ENCODE data around the gene GJB5.

Gene GJB5

GRCh38 chr1:34745666-34746065, 9.2 kb upstream of the GJB5 start:
- no peak overlapping the region for H3K27ac ChIP-seq
- H3K4me3 ChIP-seq, result no peak overlapping the region
- peaks cover 0 to 6% (median 0%) of the 10 kb centered on the region in 4 donors for H3K4me1 ChIP-seq
- no peaks in the 10 kb centered on the region for H3K9me3 ChIP-seq
- TF ChIP-seq CTCF (IDR thresholded peaks at IDR 0.05), result no peak
- peak in 1 of 2 donors; percentile 35 for DNase-seq
- intact Hi-C loops (cut with DNase I; ENCODE audit: low total_unique reads), result no loop called here
- H3K27me3 ChIP-seq, result peaks cover 0 to 33% of the 10 kb centered on the region in 2 donors
- no peaks in the 10 kb centered on the region for H3K36me3 ChIP-seq

GRCh38 chr1:34746101-34746500, 8.7 kb upstream of the GJB5 start:
- no peak for TF ChIP-seq CTCF (IDR thresholded peaks at IDR 0.05)
- DNase-seq, result no peak
- intact Hi-C loops (cut with DNase I; ENCODE audit: low total_unique reads), result no loop called here
- H3K36me3 ChIP-seq, result no peaks in the 10 kb centered on the region
- H3K4me3 ChIP-seq, result no peak overlapping the region
- H3K27ac ChIP-seq, result no peak overlapping the region
- H3K4me1 ChIP-seq, result peaks cover 0 to 6% (median 0%) of the 10 kb centered on the region in 4 donors
- H3K27me3 ChIP-seq, result peaks cover 0 to 33% of the 10 kb centered on the region in 2 donors
- H3K9me3 ChIP-seq, result no peaks in the 10 kb centered on the region

GRCh38 chr1:34746785-34747637, 7.8 kb upstream of the GJB5 start:
- peaks cover 0 to 29% of the 10 kb centered on the region in 2 donors for H3K27me3 ChIP-seq
- no peak for DNase-seq
- no peaks in the 10 kb centered on the region for H3K9me3 ChIP-seq
- intact Hi-C loops (cut with DNase I; ENCODE audit: low total_unique reads), result no loop called here
- H3K4me1 ChIP-seq, result peaks cover 0 to 6% (median 0%) of the 10 kb centered on the region in 4 donors
- no peak overlapping the region for H3K27ac ChIP-seq
- H3K4me3 ChIP-seq, result no peak overlapping the region
- TF ChIP-seq CTCF (IDR thresholded peaks at IDR 0.05), result no peak
- no peaks in the 10 kb centered on the region for H3K36me3 ChIP-seq

GRCh38 chr1:34747638-34747941, 7.3 kb upstream of the GJB5 start:
- intact Hi-C loops (cut with DNase I; ENCODE audit: low total_unique reads), result no loop called here

GRCh38 chr1:34749992-34750391, 4.9 kb upstream of the GJB5 start:
- no peak overlapping the region for H3K4me3 ChIP-seq
- H3K27ac ChIP-seq, result no peak overlapping the region
- intact Hi-C loops (cut with DNase I; ENCODE audit: low total_unique reads), result no loop called here
- H3K27me3 ChIP-seq, result peaks cover 0 to 24% of the 10 kb centered on the region in 2 donors
- DNase-seq, result no peak
- H3K4me1 ChIP-seq, result no peaks in the 10 kb centered on the region
- H3K36me3 ChIP-seq, result no peaks in the 10 kb centered on the region
- no peak for TF ChIP-seq CTCF (IDR thresholded peaks at IDR 0.05)
- H3K9me3 ChIP-seq, result no peaks in the 10 kb centered on the region

More at GRCh38 chr1:34747638-34747941, 7.3 kb upstream of the GJB5 start:
- DNase-seq, result no peak
- TF ChIP-seq CTCF (IDR thresholded peaks at IDR 0.05), result no peak
- H3K4me3 ChIP-seq, result no peak overlapping the region
- H3K27ac ChIP-seq, result no peak overlapping the region
- no peaks in the 10 kb centered on the region for H3K9me3 ChIP-seq
- H3K36me3 ChIP-seq, result no peaks in the 10 kb centered on the region
- H3K4me1 ChIP-seq, result peaks cover 0 to 3% (median 0%) of the 10 kb centered on the region in 4 donors
- peaks cover 0 to 28% of the 10 kb centered on the region in 2 donors for H3K27me3 ChIP-seq
